KOPT-K1 (cell line): ENCODE measurements around the gene PIEZO2.

ENCODE experiments used
- H3K27ac ChIP-seq: fragments of 200-600 bp; sonication (generic); 2 replicates; pipeline ENCODE4 v1.5.1; 2016; ENCODE audit warnings: antibody characterized with exemption, mild to moderate bottlenecking, low read depth, low read length; ENCODE audit not compliant: poor library complexity, severe bottlenecking
- H3K36me3 ChIP-seq: fragments of 200-600 bp; sonication (generic); 2 replicates; pipeline ENCODE4 v1.5.1; 2017; ENCODE audit warnings: antibody characterized with exemption, mild to moderate bottlenecking, low read length, moderate library complexity; ENCODE audit not compliant: insufficient read depth
- H3K9me3 ChIP-seq: fragments of 200-600 bp; sonication (generic); 2 replicates; pipeline ENCODE4 v1.5.1; 2017; ENCODE audit warnings: antibody characterized with exemption, low read length, mild to moderate bottlenecking; ENCODE audit not compliant: insufficient read depth, poor library complexity, severe bottlenecking

The PIEZO2 gene

DNA sequence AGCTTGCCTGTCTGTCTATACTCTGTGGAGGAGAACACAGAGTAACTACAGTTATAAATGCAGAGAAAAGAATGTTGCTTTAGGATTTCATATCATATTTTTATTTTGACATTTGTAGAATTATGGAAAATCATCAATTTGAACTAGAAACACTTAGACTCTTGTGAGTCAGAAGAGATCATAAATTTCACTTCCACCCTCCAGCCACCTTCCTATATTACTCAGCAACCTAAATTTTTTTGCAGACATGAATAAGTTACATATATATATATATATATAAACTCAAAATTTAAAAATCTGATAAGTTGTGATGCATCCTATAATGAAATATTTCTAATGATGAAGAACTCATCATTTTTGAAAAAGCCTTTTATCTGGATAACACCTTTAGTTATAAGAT is 172.3 kb downstream of the PIEZO2 start:
- H3K9me3 ChIP-seq: no peaks in the 10 kb centered on the region
- H3K27ac ChIP-seq: no peak overlapping the region
- H3K36me3 ChIP-seq: no peaks in the 10 kb centered on the region

- H3K27ac ChIP-seq: no peak overlapping the region
- H3K9me3 ChIP-seq: no peaks in the 10 kb centered on the region
- H3K36me3 ChIP-seq: no peaks in the 10 kb centered on the region
Measured at GRCh38 chr18:10973567-10974203, 175.7 kb downstream of the PIEZO2 start.

DNA sequence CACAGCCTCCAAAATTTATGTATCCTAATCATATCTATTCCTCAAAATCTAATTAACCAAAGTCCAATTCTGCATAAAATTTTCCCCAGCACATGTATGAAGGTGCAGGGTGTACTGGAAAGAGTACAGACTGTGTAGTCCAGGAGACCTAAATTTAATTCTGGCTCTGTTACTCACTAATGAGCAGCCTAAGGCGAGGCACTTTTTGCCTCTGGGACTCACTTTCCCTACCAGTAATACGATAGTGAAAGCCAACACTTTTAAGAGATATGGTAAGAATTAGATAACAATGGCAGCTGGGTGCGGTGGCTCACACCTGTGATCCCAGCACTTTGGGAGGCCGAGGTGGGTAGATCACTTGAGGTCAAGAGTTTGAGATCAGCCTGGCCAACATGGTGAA is 177.7 kb downstream of the PIEZO2 start:
- Histone ChIP-seq H3K27ac (no peak overlapping the region), H3K9me3 (no peaks in the 10 kb centered on the region), H3K36me3 (no peaks in the 10 kb centered on the region)

- H3K36me3 ChIP-seq: no peaks in the 10 kb centered on the region
- no peak overlapping the region for H3K27ac ChIP-seq
- H3K9me3 ChIP-seq: no peaks in the 10 kb centered on the region
Measured at GRCh38 chr18:10965119-10965518, 184.2 kb downstream of the PIEZO2 start.

DNA sequence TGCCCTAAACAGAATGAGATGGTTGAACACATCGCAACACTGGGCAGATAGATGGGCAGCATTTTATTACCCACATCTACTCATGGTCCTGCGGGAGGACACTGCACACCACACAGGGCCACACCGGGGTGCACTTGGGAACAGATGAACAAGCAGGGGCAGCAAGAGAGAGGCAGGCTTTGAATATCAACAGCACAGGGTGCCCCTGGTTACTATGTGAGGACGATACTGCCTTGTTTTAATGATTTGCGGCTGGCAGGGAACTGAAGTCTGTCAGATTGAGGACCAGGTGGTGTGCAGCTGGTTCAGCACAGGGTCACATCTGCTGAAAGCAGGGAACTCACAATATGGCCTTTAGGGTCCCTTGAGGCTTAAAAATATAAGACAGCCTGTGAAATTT is 195.7 kb downstream of the PIEZO2 start:
- Histone ChIP-seq H3K9me3 (no peaks in the 10 kb centered on the region), H3K27ac (no peak overlapping the region), H3K36me3 (no peaks in the 10 kb centered on the region)

DNA sequence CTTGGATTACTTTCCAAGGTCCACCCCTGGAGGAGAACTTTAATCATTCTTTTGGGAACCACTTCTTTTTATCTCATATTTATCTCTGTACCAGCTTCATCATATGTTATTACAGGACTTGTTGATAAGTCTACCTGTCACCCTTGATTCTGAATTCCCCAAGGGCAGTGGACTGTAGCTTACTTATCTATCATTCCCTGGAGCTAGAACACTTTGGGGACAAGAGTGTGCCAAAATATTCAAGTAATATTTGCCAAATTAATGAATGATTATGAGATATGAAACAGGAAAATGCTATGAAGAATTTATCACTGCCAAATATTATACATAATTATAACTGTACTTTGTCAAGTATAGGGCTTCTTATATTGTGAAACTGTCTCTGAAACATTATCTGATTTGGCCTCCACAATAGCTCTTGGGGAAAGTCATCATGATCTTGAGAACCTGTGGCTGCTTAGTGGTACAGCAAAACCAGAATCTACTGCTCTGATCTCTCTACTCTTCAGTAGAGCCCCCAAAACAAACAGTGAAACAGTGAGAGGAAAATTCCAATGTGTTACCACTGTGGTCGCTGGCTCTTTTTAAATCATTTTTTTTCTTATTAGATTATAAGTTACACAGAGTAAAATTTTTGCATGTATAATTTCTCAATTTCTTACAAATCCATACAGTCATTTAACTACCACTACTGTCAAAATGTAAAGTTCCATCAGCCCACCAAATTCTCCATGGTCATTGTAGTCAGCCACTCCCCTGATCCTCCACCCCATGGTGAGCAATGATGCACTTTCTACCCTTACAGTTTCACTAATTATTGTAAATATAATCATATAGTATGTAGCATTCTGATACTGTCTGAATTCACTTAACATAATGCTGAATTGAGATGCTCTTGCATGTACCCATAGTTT is 197.5 kb downstream of the PIEZO2 start:
- no peaks in the 10 kb centered on the region for H3K9me3 ChIP-seq
- no peaks in the 10 kb centered on the region for H3K36me3 ChIP-seq
- H3K27ac ChIP-seq: no peak overlapping the region

DNA sequence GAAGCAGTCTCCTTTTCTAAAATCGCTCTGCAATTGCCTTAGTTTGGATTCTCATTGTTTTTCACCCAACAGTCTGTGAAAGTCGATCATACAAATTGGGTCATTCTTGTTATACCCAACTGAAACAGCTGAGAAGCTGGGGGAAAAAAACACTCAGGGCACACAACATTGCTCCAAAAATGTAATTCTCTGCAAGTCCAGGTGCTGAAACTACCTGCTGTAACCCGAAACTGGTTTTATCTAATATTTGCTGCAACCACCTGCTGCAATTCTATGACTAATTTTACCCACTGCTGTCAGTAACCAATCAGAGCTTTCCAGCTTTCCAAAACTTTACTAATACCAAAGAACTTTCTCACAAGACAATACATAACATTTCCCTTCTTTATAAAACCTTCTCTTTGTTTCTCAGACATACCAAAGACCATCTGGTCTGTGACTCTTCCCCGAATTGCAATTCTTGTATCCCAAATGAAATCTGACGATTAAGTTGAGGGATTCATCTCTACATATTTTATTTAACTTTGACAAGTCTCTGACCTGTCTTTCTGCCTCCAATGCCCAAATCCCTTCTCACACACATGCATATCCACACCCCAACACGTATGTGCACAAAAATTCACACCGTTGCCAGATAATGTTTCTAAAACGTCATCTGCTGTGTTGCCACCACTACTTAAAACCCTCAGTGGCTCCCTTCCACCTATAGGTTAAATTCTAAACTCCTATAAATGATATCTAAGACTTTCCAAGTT is 198.3 kb downstream of the PIEZO2 start:
- Histone ChIP-seq H3K27ac (no peak overlapping the region), H3K9me3 (peaks cover 6% of the 10 kb centered on the region), H3K36me3 (no peaks in the 10 kb centered on the region)

GRCh38 chr18:10950080-10950875 is 199.1 kb downstream of the PIEZO2 start:
- H3K9me3 ChIP-seq: peaks cover 13% of the 10 kb centered on the region
- no peak overlapping the region for H3K27ac ChIP-seq
- H3K36me3 ChIP-seq: no peaks in the 10 kb centered on the region

GRCh38 chr18:10949655-10950054 is 199.7 kb downstream of the PIEZO2 start:
- H3K36me3 ChIP-seq: no peaks in the 10 kb centered on the region
- H3K9me3 ChIP-seq: peaks cover 19% of the 10 kb centered on the region
- H3K27ac ChIP-seq: no peak overlapping the region

DNA sequence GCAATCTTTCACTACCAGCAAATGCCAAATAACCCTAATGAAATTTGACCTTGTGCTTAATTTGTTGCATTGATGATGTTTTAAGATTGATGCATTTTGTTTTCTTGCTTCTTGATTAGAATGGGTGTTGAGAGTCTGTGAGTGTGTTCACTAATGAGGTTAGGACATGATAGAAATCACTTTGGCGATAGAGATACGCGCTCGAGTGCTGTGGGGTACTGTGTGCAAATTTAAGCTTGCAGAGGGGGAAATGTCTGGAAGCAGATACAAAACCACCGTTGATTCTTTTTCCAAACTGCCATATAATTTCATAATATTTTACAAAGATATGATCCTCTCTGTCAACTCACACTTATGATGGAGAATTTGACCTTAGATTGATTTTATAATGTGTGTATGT is 200.9 kb downstream of the PIEZO2 start:
- Histone ChIP-seq H3K27ac (no peak overlapping the region), H3K36me3 (no peaks in the 10 kb centered on the region), H3K9me3 (peaks cover 22% of the 10 kb centered on the region)

DNA sequence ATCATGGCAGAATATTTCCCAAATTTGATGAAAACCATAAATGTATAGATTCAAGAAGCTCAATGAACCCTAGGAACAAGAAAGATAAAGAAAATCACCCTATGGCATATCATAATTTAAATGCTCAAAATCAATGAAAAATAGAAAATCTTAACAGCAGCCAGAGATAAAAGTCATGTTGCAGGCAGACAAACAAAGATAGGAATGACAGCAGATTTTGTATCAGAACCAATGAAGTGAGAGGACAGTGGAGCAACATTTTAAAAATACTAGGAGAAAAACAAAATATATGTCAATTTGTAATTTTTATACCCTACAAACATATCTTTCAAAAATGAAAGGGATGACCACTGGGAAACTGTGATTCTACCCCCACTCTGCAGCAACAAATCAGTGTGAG is 203.3 kb downstream of the PIEZO2 start:
- Histone ChIP-seq H3K36me3 (no peaks in the 10 kb centered on the region), H3K27ac (no peak overlapping the region), H3K9me3 (peaks cover 22% of the 10 kb centered on the region)

DNA sequence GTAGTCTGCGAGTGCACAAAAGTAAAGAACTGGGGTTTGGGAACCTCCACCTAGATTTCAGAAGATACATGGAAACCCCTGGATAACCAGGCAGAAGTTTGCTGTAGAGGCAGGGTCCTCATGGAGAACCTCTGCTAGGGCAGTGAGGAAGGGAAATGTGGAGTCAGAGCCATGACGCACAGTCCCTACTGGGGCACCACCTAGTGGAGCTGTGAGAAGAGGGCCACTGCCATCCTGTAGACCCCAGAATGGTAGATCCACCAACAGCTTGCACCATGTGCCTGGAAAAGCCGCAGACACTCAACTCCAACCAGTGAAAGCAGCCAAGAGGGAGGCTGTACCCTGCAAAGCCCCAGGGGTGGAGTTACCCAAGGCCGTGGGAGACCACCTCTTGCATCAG is 206.4 kb downstream of the PIEZO2 start:
- no peaks in the 10 kb centered on the region for H3K36me3 ChIP-seq
- no peak overlapping the region for H3K27ac ChIP-seq
- peaks cover 22% of the 10 kb centered on the region for H3K9me3 ChIP-seq

DNA sequence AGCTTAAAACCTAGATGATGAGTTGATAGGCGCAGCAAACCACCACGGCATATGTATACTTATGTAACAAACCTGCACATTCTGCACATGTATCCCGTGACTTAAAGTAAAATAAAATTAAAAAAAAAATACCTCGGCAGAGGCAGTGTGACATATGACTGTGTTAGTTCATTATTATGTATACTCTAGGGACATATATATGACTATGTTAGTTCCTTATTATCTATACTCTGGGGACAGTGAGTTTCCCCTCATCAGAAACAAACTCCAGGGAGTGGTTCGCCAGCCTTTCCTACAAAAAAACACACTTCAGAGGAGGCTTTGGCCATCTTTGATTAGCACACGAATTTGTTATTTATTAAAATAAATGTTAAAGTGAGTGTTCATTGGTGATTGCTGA is 209.5 kb downstream of the PIEZO2 start:
- no peak overlapping the region for H3K27ac ChIP-seq
- no peaks in the 10 kb centered on the region for H3K36me3 ChIP-seq
- peaks cover 4% of the 10 kb centered on the region for H3K9me3 ChIP-seq

- Histone ChIP-seq H3K9me3 (peaks cover 11% of the 10 kb centered on the region), H3K36me3 (no peaks in the 10 kb centered on the region), H3K27ac (no peak overlapping the region)
Measured at GRCh38 chr18:10937743-10938640, 211.4 kb downstream of the PIEZO2 start.
